ENCODE data around the gene CACNA1F.
A peak's percentile ranks its signal among the peaks of the same experiment; 100 is the strongest.

CACNA1F gene

DNA sequence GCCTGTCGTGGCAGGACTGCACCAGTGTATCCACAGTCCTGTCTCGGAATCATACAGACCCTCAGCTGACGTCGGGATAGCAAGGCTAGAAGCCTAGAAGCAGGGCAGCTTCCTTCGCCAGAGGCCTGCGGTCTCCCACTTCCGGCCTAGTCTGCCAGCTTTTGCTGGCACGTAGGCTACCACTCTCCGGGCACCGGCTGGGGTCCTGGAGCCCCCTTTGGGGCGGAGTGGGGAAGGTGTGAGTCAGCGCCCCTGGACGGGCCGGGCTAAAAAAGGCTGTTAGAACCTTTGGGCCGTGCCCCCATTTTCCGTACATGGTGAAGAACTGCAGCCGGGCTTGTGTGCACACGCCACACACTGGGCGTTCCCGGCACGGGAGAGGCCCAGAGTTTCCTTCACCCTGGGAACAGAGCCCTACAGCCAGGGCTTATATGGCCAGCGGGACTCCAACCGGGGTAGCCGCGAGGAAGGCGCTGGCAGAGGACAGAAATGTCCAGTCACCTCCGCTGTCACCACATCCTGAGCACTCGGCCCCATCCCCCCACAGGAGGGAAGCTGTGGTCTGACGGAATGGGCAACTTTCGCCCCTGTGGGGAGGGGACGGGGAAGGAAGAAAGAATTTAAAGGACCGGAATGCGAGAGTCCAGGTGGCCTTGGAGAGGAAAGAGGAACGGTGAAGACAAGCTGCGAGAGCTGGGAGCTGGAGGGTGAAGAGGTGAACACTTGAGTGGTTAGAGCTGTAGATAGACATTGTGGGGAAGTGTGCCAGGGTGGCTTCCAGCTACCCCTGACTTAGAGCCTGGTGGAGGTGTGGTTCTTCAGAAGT lies 66.0 kb downstream of the CACNA1F start:
- Histone ChIP-seq H3K4me1 (ENCODE audit: insufficient read depth, low read length) (peaks cover 14% of the 10 kb centered on the region), H3K27ac (ENCODE audit: low read depth, low read length) (peak overlapping the region; percentile 65), H3K9ac (ENCODE audit: low read length) (peak overlapping the region; percentile 75), H3K4me3 (ENCODE audit: low read depth in 1 of 2, low read length in 2 of 2) (peak overlapping the region; percentile 1 to 71), H3K27me3 (ENCODE audit: control insufficient read depth in 1 of 2, insufficient read depth in 2 of 2, low read length in 2 of 2) (no peaks in the 10 kb centered on the region), H3K9me3 (ENCODE audit: low read length) (no peaks in the 10 kb centered on the region), H3K36me3 (ENCODE audit: insufficient read depth, low read length) (no peaks in the 10 kb centered on the region)

DNA sequence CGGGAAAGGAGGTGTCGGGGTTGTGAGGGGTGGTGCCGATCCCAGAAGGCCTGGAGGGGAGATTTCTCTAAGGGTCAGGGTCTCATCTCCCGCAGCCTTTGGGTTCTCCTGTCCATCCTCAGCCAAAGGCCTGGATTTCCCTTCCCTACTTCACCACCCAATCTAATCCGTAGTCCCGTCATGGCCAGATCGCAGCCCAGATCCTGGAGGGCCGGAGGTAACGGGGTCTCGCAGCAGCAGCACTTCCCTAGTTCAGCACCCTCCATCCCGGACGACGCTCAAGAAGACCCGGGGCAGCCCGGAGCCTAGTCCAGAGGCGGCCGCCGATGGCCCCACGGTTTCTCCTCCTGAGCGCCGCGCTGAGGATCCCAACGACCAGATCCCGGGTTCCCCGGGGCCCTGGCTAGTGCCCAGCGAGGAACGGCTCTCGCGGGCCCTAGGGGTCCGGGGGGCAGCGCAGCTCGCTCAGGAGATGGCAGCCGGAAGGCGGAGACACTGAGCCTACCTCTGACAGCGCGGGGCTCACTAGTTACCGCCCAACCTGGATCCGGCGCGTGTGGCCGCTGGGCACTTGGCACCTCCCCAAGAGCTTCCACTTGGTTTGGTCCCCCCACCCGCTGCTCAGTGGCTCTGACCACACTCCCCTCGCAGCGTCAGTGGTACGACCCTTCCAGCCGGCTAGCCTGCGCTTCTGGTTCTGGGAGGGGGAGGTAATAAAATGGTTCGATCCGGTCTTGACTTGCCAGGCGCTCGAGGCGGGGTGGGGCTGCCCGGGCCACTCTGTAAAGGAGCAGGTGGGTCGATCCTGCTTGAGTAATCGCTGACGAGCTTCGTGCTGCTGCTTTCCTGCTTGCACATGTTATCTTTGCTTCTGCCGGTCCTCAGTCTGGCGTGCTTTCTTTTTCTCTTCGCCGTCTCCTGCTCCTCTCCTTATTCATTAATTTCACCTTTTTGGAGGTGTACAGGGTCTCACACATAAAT lies 66.9 kb downstream of the CACNA1F start:
- Histone ChIP-seq H3K4me3 (ENCODE audit: low read depth in 1 of 2, low read length in 2 of 2) (peak overlapping the region; percentile 1 to 71), H3K27ac (ENCODE audit: low read depth, low read length) (peak overlapping the region; percentile 65), H3K27me3 (ENCODE audit: control insufficient read depth in 1 of 2, insufficient read depth in 2 of 2, low read length in 2 of 2) (no peaks in the 10 kb centered on the region), H3K4me1 (ENCODE audit: insufficient read depth, low read length) (peaks cover 14% of the 10 kb centered on the region), H3K9ac (ENCODE audit: low read length) (peak overlapping the region; percentile 27), H3K9me3 (ENCODE audit: low read length) (no peaks in the 10 kb centered on the region), H3K36me3 (ENCODE audit: insufficient read depth, low read length) (no peaks in the 10 kb centered on the region)

DNA sequence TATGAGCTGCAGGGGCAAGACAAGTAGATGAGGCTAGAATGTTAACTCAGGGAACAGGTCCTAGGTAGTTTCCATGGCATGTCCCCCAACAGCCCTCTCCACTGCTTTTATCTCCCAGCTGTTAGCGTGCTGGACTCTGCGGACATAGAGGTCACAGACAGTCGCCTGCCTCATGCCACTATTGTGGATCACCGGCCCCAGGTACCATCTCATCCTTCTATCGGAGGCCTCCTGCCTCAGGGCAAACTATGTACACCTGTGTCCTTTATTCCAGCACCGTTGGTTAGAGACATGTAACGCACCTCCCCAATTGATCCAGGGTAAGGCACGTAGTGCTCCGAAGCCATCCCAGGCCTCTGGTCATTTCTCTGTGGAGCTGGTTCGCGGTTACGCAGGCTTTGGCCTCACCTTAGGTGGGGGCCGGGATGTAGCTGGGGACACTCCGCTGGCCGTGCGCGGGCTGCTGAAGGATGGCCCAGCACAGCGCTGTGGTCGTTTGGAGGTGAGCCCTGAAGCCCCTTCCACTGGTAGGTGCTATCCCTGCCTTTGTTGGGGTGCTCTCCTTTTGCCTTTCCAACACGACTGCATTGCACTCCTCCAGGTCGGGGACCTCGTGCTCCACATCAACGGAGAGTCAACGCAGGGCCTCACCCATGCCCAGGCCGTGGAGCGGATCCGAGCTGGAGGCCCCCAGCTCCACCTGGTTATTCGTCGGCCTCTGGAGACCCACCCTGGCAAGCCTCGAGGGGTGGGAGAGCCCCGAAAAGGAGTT lies 68.4 kb downstream of the CACNA1F start:
- Histone ChIP-seq H3K27ac (ENCODE audit: low read depth, low read length) (peak overlapping the region; percentile 65), H3K9ac (ENCODE audit: low read length) (peak overlapping the region; percentile 21), H3K4me3 (ENCODE audit: low read depth in 1 of 2, low read length in 2 of 2) (no peak overlapping the region), H3K36me3 (ENCODE audit: insufficient read depth, low read length) (no peaks in the 10 kb centered on the region), H3K27me3 (ENCODE audit: control insufficient read depth in 1 of 2, insufficient read depth in 2 of 2, low read length in 2 of 2) (no peaks in the 10 kb centered on the region), H3K9me3 (ENCODE audit: low read length) (no peaks in the 10 kb centered on the region), H3K4me1 (ENCODE audit: insufficient read depth, low read length) (peaks cover 14% of the 10 kb centered on the region)

DNA sequence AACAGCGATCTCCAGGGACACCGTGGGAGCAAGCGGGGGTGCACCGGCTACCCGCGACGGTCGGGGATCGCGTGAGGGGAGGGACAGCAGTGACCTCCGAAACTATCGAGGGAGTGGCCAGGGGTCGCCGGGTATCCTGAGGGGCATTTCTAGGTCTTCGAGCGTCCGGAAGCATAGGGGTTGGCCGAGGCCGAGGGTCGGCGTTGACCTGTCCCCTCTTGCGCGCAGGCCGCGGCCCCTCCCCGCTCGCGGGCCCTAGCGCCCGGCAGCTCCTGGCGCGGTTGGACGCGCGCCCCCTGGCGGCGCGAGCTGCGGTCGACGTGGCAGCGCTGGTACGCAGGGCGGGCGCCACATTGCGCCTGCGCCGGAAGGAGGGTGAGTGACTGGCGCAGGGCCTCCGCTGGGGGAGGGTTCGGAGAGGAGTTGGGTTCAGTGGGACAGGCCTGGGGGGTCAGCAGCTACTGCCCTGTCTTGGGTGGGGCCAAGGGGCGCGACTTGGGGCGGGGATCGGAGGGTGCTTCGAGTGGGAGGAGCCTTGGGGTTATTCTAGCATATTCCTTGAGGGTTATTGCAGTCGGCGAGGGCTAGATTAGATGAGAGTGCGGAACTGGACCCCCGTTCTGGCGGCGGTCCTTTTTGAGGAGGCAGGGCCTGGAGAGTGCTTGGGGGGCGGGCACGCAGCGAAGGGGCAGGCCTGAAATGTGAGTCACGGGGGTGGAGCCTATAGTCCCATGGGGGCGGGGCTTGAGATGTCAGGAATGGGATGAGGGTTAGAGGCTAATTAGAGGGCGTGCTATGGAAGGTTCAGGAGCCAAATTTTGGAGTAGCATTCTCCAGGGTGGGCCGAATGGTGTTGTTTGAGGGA lies 69.4 kb downstream of the CACNA1F start:
- H3K36me3 ChIP-seq (ENCODE audit: insufficient read depth, low read length): no peaks in the 10 kb centered on the region
- no peak overlapping the region for H3K9ac ChIP-seq (ENCODE audit: low read length)
- H3K4me1 ChIP-seq (ENCODE audit: insufficient read depth, low read length): peaks cover 14% of the 10 kb centered on the region
- peak overlapping the region; percentile 32 to 38 for H3K4me3 ChIP-seq (ENCODE audit: low read depth in 1 of 2, low read length in 2 of 2)
- H3K9me3 ChIP-seq (ENCODE audit: low read length): no peaks in the 10 kb centered on the region
- peak overlapping the region; percentile 88 for H3K27ac ChIP-seq (ENCODE audit: low read depth, low read length)
- H3K27me3 ChIP-seq (ENCODE audit: control insufficient read depth in 1 of 2, insufficient read depth in 2 of 2, low read length in 2 of 2): no peaks in the 10 kb centered on the region

DNA sequence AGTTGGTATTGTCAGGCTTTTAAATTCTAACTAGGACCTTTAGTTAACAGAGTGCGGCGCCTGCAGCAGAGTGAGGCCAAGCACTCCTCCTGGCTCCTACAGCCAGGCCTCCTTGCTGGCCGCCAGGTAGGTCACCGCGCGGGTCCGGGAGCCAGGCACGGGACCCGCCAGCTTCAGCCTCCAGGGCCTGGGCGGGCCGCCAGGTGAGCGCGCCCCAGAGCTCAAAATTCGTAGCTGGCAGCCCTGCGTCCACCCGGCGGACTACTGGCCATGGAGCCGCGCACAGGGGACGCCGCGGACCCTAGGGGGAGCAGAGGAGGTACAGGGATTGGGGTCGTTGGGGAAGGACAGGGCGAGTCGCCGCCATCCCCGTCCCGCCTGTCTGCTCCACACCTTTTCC lies 70.5 kb downstream of the CACNA1F start, which contains the start of gene MAGIX:
MAGIX (plus strand) TSS at position 139 of the 400 bp plus-strand sequence; CDS start at position 271, 132 bp downstream.
- H3K36me3 ChIP-seq (ENCODE audit: insufficient read depth, low read length): no peaks in the 10 kb centered on the region
- H3K27ac ChIP-seq (ENCODE audit: low read depth, low read length): peak within 1 kb of the TSS; percentile 58
- H3K9me3 ChIP-seq (ENCODE audit: low read length): no peaks in the 10 kb centered on the region
- no peaks in the 10 kb centered on the region for H3K27me3 ChIP-seq (ENCODE audit: control insufficient read depth in 1 of 2, insufficient read depth in 2 of 2, low read length in 2 of 2)
- H3K4me1 ChIP-seq (ENCODE audit: insufficient read depth, low read length): peaks cover 14% of the 10 kb centered on the region
- no peak within 1 kb of the TSS for H3K9ac ChIP-seq (ENCODE audit: low read length)
- H3K4me3 ChIP-seq (ENCODE audit: low read depth in 1 of 2, low read length in 2 of 2): peak within 1 kb of the TSS; percentile 27 to 38

DNA sequence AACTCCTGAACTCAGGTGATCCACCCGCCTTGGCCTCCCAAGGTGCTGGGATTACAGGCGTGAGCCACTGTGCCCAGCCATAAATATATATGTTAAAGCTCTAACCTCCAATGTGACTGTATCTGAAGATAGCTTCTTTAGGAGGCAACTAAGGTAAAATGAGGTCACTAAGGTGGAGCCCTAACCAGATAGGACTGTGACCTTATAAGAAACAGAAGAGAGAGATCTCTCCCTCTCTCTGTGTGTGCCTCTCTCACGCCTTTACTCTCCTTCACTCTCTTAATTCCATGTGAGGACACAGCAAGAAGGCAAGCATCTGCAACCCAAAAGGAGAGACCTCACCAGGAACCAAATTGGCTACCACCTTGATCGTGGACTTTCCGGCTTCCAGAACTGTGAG lies 71.5 kb downstream of the CACNA1F start:
- H3K27me3 ChIP-seq (ENCODE audit: control insufficient read depth in 1 of 2, insufficient read depth in 2 of 2, low read length in 2 of 2): no peaks in the 10 kb centered on the region
- no peak overlapping the region for H3K27ac ChIP-seq (ENCODE audit: low read depth, low read length)
- H3K4me1 ChIP-seq (ENCODE audit: insufficient read depth, low read length): peaks cover 14% of the 10 kb centered on the region
- no peak overlapping the region for H3K9ac ChIP-seq (ENCODE audit: low read length)
- H3K36me3 ChIP-seq (ENCODE audit: insufficient read depth, low read length): no peaks in the 10 kb centered on the region
- no peaks in the 10 kb centered on the region for H3K9me3 ChIP-seq (ENCODE audit: low read length)
- no peak overlapping the region for H3K4me3 ChIP-seq (ENCODE audit: low read depth in 1 of 2, low read length in 2 of 2)

DNA sequence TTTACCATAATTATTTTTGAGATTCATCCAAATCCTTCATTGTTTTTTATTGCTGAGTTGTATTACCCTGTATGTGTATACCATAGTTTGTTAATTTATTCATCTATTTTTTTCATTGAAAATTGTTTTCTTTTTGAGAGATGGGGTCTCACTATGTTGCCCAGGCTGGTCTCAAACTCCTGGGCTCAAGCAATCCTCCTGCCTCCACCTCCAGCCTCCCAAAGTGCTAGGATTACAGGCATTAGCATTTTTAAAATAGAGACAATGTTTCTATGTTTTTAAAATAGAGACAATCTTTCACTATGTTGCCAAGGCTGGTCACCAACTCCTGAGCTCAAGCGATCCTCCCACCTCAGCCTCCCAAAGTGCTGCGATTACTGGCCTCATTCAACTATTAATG lies 72.2 kb downstream of the CACNA1F start:
- no peaks in the 10 kb centered on the region for H3K9me3 ChIP-seq (ENCODE audit: low read length)
- no peak overlapping the region for H3K9ac ChIP-seq (ENCODE audit: low read length)
- H3K36me3 ChIP-seq (ENCODE audit: insufficient read depth, low read length): no peaks in the 10 kb centered on the region
- H3K4me1 ChIP-seq (ENCODE audit: insufficient read depth, low read length): peaks cover 14% of the 10 kb centered on the region
- no peak overlapping the region for H3K27ac ChIP-seq (ENCODE audit: low read depth, low read length)
- H3K4me3 ChIP-seq (ENCODE audit: low read depth in 1 of 2, low read length in 2 of 2): no peak overlapping the region
- no peaks in the 10 kb centered on the region for H3K27me3 ChIP-seq (ENCODE audit: control insufficient read depth in 1 of 2, insufficient read depth in 2 of 2, low read length in 2 of 2)

DNA sequence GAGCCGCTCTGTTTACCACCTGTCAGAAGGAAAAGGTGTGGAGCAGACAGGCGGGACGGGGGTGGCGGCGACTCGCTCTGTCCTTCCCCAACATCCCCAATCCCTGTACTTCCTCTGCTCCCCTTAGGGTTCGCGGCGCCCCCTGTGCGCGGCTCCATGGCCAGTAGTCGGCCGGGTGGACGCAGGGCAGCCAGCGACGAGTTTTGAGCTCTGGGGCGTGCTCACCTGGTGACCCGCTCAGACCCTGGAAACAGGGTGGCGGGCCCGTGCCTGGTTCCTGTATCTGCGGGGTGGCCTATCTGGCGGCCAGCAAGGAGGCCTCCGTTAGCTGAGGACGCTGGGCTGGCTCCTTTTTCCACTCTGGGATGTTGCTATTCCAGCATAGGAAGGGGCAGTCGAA lies 75.9 kb downstream of the CACNA1F start:
- Histone ChIP-seq H3K27ac (ENCODE audit: low read depth, low read length) (no peak overlapping the region), H3K27me3 (ENCODE audit: control insufficient read depth in 1 of 2, insufficient read depth in 2 of 2, low read length in 2 of 2) (no peaks in the 10 kb centered on the region), H3K36me3 (ENCODE audit: insufficient read depth, low read length) (no peaks in the 10 kb centered on the region), H3K9me3 (ENCODE audit: low read length) (no peaks in the 10 kb centered on the region), H3K4me1 (ENCODE audit: insufficient read depth, low read length) (no peaks in the 10 kb centered on the region), H3K4me3 (ENCODE audit: low read depth in 1 of 2, low read length in 2 of 2) (no peak overlapping the region), H3K9ac (ENCODE audit: low read length) (no peak overlapping the region)

DNA sequence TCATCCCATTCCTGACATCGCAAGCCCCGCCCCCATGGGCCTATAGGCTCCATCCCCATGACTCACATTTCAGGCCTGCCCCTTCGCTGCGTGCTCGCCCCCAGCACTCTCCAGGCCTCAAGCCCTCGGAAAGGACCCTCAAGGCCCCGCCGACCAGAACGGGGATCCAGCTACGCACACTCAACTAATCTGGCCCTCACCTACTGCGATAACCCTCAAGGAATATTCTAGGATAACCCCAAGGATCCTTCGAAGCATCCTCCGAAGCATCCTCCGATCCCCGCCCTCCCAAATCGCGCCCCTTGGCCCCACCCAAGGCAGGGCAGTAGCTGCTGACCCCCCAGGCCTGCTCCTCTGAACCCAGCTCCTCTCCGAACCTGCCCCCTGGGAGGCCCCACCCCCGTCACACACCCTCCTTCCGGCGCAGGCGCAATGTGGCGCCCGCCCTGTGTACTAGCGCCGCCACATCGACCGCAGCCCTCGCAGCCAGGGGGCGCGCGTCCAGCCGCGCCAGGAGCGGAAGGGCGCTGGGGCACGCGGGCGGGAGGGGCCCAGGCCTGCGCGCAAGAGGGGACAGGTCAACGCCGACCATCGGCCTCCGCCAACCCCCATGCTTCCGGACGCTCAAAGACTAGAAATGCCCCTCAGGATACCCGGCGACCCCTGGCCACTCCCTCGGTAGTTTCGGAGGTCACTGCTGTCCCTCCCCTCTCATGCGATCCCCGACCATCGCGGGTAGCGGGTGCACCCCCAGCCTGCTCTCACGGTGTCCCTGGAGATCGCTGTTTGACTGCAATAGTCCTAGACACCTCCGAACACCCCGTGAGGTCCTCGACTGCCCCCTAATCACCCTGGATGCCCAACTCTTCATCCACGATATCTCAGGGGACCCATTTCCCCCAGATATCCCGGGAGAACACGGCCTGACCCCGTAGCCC lies 77.0 kb downstream of the CACNA1F start:
- Histone ChIP-seq H3K27ac (ENCODE audit: low read depth, low read length) (peak overlapping the region; percentile 74), H3K4me1 (ENCODE audit: insufficient read depth, low read length) (no peaks in the 10 kb centered on the region), H3K27me3 (ENCODE audit: control insufficient read depth in 1 of 2, insufficient read depth in 2 of 2, low read length in 2 of 2) (no peaks in the 10 kb centered on the region), H3K9ac (ENCODE audit: low read length) (no peak overlapping the region), H3K9me3 (ENCODE audit: low read length) (no peaks in the 10 kb centered on the region), H3K4me3 (ENCODE audit: low read depth in 1 of 2, low read length in 2 of 2) (peak overlapping the region; percentile 11 to 53), H3K36me3 (ENCODE audit: insufficient read depth, low read length) (no peaks in the 10 kb centered on the region)

Data from muscle layer of colon (tissue), 2 donors.